Neural progenitor cell (in vitro differentiated cells): ENCODE measurements around the gene PROX2.

ENCODE experiments used
- CTCF ChIP-seq: fragments of 200-600 bp; sonication (generic); IDR thresholded peaks from 2 replicates; pipeline ENCODE4 v1.5.1; 2017; ENCODE audit warnings: antibody characterized with exemption, mild to moderate bottlenecking
- EZH2 ChIP-seq: fragments of 200-600 bp; sonication (generic); IDR thresholded peaks from 2 replicates; pipeline ENCODE4 v1.6.1; 2017; ENCODE audit warnings: antibody characterized with exemption, mild to moderate bottlenecking, moderate library complexity

GRCh38 chr14:74856366-74856765, 19.6 kb downstream of the PROX2 start:
- TF ChIP-seq CTCF (no peak), EZH2 (no peak)
